HepG2 (cell line): ENCODE results near the gene BATF3. TPM values are rescaled to one million over a fixed set of nuclear protein-coding genes. Genes with fewer than 3 reads are reported as not detected.

Experiments
- ATF7-NPFF ChIP-seq: sonication (generic); formaldehyde crosslinking; IDR thresholded peaks from 2 replicates; pipeline ENCODE4 v1.8.1; 2023; ENCODE audit warnings: mild to moderate bottlenecking, low read depth, missing genetic modification reagents, moderate library complexity
- E2F1 ChIP-seq: sonication (generic); formaldehyde crosslinking; IDR thresholded peaks from 2 replicates; pipeline ENCODE4 v1.5.0; 2020; ENCODE audit warnings: missing genetic modification reagents
- GFI1 ChIP-seq: sonication (generic); formaldehyde crosslinking; IDR thresholded peaks from 2 replicates; pipeline ENCODE4 v1.5.0; 2020; ENCODE audit warnings: missing genetic modification reagents, mild to moderate bottlenecking, borderline replicate concordance
- HNF1B ChIP-seq: sonication (generic); formaldehyde crosslinking; IDR thresholded peaks from 2 replicates; pipeline ENCODE4 v1.5.1; 2020; ENCODE audit warnings: mild to moderate bottlenecking, moderate library complexity, missing genetic modification reagents
- HNF4A ChIP-seq: sonication (generic); formaldehyde crosslinking; IDR thresholded peaks from 2 replicates; pipeline ENCODE4 v1.4.0; 2020; ENCODE audit warnings: missing genetic modification reagents
- JDP2 ChIP-seq: sonication (generic); formaldehyde crosslinking; IDR thresholded peaks from 2 replicates; pipeline ENCODE4 v1.8.1; 2022; ENCODE audit warnings: missing genetic modification reagents, borderline replicate concordance
- MIER3 ChIP-seq: IDR thresholded peaks from 2 replicates; pipeline ENCODE4 v1.6.1; 2016; ENCODE audit warnings: missing compliant biosample characterization, borderline replicate concordance
- NCOA1 ChIP-seq: sonication (generic); formaldehyde crosslinking; IDR thresholded peaks from 2 replicates; pipeline ENCODE4 v1.9.0; 2021; ENCODE audit warnings: missing genetic modification reagents
- POGK ChIP-seq: sonication (generic); formaldehyde crosslinking; conservative IDR thresholded peaks from 2 replicates; pipeline ENCODE4 v1.8.0; 2022; ENCODE audit warnings: mild to moderate bottlenecking, moderate library complexity, missing genetic modification reagents
- POLR2AphosphoS5 ChIP-seq: IDR thresholded peaks from 2 replicates; pipeline ENCODE4 v1.6.1; 2012; ENCODE audit warnings: low read depth, low read length
- REPIN1 ChIP-seq: sonication (generic); formaldehyde crosslinking; IDR thresholded peaks from 2 replicates; pipeline ENCODE4 v1.8.0; 2022; ENCODE audit warnings: missing genetic modification reagents, low read depth, mild to moderate bottlenecking, borderline replicate concordance
- SAP130 ChIP-seq: IDR thresholded peaks from 2 replicates; pipeline ENCODE4 v1.6.1; 2016; ENCODE audit warnings: low read depth
- ZFP1 ChIP-seq: IDR thresholded peaks from 2 replicates; pipeline ENCODE4 v1.6.1; 2016
- ZMYM4 ChIP-seq: sonication (generic); formaldehyde crosslinking; IDR thresholded peaks from 2 replicates; pipeline ENCODE4 v1.8.1; 2023; ENCODE audit warnings: mild to moderate bottlenecking, missing genetic modification reagents
- ZNF24 ChIP-seq: fragments of 450-650 bp; IDR thresholded peaks from 2 replicates; pipeline ENCODE4 v1.6.1; 2017; ENCODE audit warnings: antibody characterized with exemption, mild to moderate bottlenecking
- ZNF33B ChIP-seq: sonication (generic); formaldehyde crosslinking; IDR thresholded peaks from 2 replicates; pipeline ENCODE4 v1.5.1; 2020; ENCODE audit warnings: mild to moderate bottlenecking, missing genetic modification reagents
- ZNF354B ChIP-seq: sonication (generic); formaldehyde crosslinking; IDR thresholded peaks from 2 replicates; pipeline ENCODE4 v1.8.0; 2022; ENCODE audit warnings: mild to moderate bottlenecking, missing genetic modification reagents
- ZNF878 ChIP-seq: sonication (generic); formaldehyde crosslinking; IDR thresholded peaks from 2 replicates; pipeline ENCODE4 v1.8.1; 2023; ENCODE audit warnings: mild to moderate bottlenecking, missing genetic modification reagents, moderate library complexity
- ZSCAN12 ChIP-seq: sonication (generic); formaldehyde crosslinking; IDR thresholded peaks from 2 replicates; pipeline ENCODE4 v1.9.0; 2021; ENCODE audit warnings: mild to moderate bottlenecking, missing genetic modification reagents
- ZSCAN22 ChIP-seq: sonication (generic); formaldehyde crosslinking; IDR thresholded peaks from 2 replicates; pipeline ENCODE4 v1.4.0; 2020; ENCODE audit warnings: mild to moderate bottlenecking, missing genetic modification reagents
- polyA plus RNA-seq, 8 experiments: library from polyadenylated mRNA; depleted of rRNA in 3 of 8; stranded (reverse) in 7 of 8; unstranded in 1 of 8; fragments of >200 nt; fragmentation: Illumina TruSeq in 4 of 8; extraction: Trizol in 4 of 8; gene quantifications; 2 replicates each; pipeline versions ENCODE4 v1.2.1 to v1.2.3, GENCODE V29; 2011 to 2016; ENCODE audit warnings: low read depth in 4 of 8, missing spikeins in 1 of 8, mixed read lengths in 1 of 8; ENCODE audit not compliant: insufficient read depth in 1 of 8
- total RNA-seq, 5 experiments: library from RNA; depleted of rRNA; stranded (reverse); fragments of >200 nt; fragmentation: Illumina TruSeq; extraction: Trizol; gene quantifications; 2 replicates each; pipeline ENCODE4 v1.2.3, GENCODE V29; 2016; ENCODE audit warnings: low read depth in 1 of 5
- TF ChIP-seq, protein P1 (sequence below): sonication (generic); formaldehyde crosslinking; IDR thresholded peaks from 2 replicates; pipeline ENCODE4 v1.8.1; 2023; ENCODE audit warnings: missing genetic modification reagents, mild to moderate bottlenecking, borderline replicate concordance
- TF ChIP-seq, protein P2 (sequence below): IDR thresholded peaks from 2 replicates; pipeline ENCODE4 v1.6.1; 2018; ENCODE audit warnings: missing genetic modification reagents, mild to moderate bottlenecking, missing compliant biosample characterization
- TF ChIP-seq, protein P3 (sequence below): sonication (generic); formaldehyde crosslinking; IDR thresholded peaks from 2 replicates; pipeline ENCODE4 v1.8.0; 2022; ENCODE audit warnings: missing genetic modification reagents, low read depth, mild to moderate bottlenecking, borderline replicate concordance
- TF ChIP-seq, protein P4 (sequence below): sonication (generic); formaldehyde crosslinking; conservative IDR thresholded peaks from 2 replicates; pipeline ENCODE4 v1.8.0; 2022; ENCODE audit warnings: low read depth, missing genetic modification reagents

Gene BATF3
- total and polyA plus RNA-seq, 2 of the 13 experiments (the other 11 are each of a cell fraction or from before 2014, with no cell fraction given) = 0.13 TPM; not detected in 1

GRCh38 chr1:212728606-212729005 is 29.0 kb upstream of the BATF3 start (continued):
- TF ChIP-seq ZNF354B (CRISPR knock-in tag) (no peak), POGK (CRISPR knock-in tag) (no peak), E2F1 (no peak), MIER3 (CRISPR knock-in tag) (no peak; the same call in 1 of the 2 replicates), ZFP1 (CRISPR knock-in tag) (no peak), POLR2AphosphoS5 (no peak), ZNF33B (CRISPR knock-in tag) (no peak), ZNF878 (CRISPR knock-in tag) (no peak), ZSCAN12 (CRISPR knock-in tag) (no peak), HNF1B (CRISPR knock-in tag) (no peak), ZMYM4 (0 out of 2 replicates have a peak, but pooled peaks have one; percentile 49), NCOA1 (CRISPR knock-in tag) (no peak), GFI1 (no peak), ATF7-NPFF (no peak), SAP130 (peak; percentile 44), HNF4A (CRISPR knock-in tag) (peak; percentile 84), JDP2 (CRISPR knock-in tag) (no peak), ZNF24 (no peak), REPIN1 (0 out of 2 replicates have a peak, but pooled peaks have one; percentile 21), ZSCAN22 (CRISPR knock-in tag) (no peak)
- TF ChIP-seq, protein P1, sequence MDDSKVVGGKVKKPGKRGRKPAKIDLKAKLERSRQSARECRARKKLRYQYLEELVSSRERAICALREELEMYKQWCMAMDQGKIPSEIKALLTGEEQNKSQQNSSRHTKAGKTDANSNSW (CRISPR knock-in tag) = no peak
- TF ChIP-seq, protein P2, sequence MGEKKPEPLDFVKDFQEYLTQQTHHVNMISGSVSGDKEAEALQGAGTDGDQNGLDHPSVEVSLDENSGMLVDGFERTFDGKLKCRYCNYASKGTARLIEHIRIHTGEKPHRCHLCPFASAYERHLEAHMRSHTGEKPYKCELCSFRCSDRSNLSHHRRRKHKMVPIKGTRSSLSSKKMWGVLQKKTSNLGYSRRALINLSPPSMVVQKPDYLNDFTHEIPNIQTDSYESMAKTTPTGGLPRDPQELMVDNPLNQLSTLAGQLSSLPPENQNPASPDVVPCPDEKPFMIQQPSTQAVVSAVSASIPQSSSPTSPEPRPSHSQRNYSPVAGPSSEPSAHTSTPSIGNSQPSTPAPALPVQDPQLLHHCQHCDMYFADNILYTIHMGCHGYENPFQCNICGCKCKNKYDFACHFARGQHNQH (CRISPR knock-in tag) = no peak
- TF ChIP-seq, protein P3, sequence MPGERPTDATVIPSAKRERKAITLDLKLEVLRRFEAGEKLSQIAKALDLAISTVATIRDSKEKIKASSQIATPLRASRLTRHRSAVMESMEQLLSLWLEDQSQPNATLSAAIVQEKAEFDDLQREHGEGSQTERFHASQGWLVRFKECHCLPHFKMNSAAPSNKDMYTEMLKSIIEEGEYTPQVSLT (CRISPR knock-in tag) = no peak
- TF ChIP-seq, protein P4, sequence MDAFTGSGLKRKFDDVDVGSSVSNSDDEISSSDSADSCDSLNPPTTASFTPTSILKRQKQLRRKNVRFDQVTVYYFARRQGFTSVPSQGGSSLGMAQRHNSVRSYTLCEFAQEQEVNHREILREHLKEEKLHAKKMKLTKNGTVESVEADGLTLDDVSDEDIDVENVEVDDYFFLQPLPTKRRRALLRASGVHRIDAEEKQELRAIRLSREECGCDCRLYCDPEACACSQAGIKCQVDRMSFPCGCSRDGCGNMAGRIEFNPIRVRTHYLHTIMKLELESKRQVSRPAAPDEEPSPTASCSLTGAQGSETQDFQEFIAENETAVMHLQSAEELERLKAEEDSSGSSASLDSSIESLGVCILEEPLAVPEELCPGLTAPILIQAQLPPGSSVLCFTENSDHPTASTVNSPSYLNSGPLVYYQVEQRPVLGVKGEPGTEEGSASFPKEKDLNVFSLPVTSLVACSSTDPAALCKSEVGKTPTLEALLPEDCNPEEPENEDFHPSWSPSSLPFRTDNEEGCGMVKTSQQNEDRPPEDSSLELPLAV (CRISPR knock-in tag) = no peak
